LNCaP clone FGC (cell line): Measurements from ENCODE around the gene SETD5.

ENCODE experiments used
- DNase-seq: peaks from one replicate; pipeline ENCODE4 v3.0.0-alpha.2; 2011; ENCODE audit warnings: low read depth
- H3K4me3 ChIP-seq: 2 replicates; pipeline ENCODE4 v1.5.1; 2011; ENCODE audit warnings: mild to moderate bottlenecking, low read depth, low read length, control low read depth
- CTCF ChIP-seq: IDR thresholded peaks from 2 replicates; pipeline ENCODE4 v1.5.1; 2012; ENCODE audit warnings: mild to moderate bottlenecking; ENCODE audit not compliant: control insufficient read depth, insufficient read depth; ENCODE audit errors: extremely low read depth

Gene SETD5

GRCh38 chr3:9412293-9412692 lies 14.9 kb downstream of the SETD5 start:
- H3K4me3 ChIP-seq = no peak overlapping the region
- no peak for DNase-seq
- TF ChIP-seq CTCF = no peak

- H3K4me3 ChIP-seq = no peak overlapping the region
- no peak for DNase-seq
- no peak for TF ChIP-seq CTCF
Observed at GRCh38 chr3:9414826-9415225, 17.4 kb downstream of the SETD5 start.

GRCh38 chr3:9415485-9416138 lies 18.2 kb downstream of the SETD5 start:
- TF ChIP-seq CTCF = no peak
- no peak for DNase-seq
- H3K4me3 ChIP-seq = no peak overlapping the region

- no peak for TF ChIP-seq CTCF
- no peak for DNase-seq
Observed at GRCh38 chr3:9416139-9416780, 18.8 kb downstream of the SETD5 start.

GRCh38 chr3:9420850-9421549 lies 23.6 kb downstream of the SETD5 start:
- H3K4me3 ChIP-seq = no peak overlapping the region
- DNase-seq = no peak
- TF ChIP-seq CTCF = no peak

More at GRCh38 chr3:9416139-9416780, 18.8 kb downstream of the SETD5 start:
- H3K4me3 ChIP-seq = no peak overlapping the region

- peak overlapping the region; percentile 25 for H3K4me3 ChIP-seq
- peak; percentile 53 for TF ChIP-seq CTCF
- peak; percentile 99 for DNase-seq
Observed at GRCh38 chr3:9422712-9423424, 25.5 kb downstream of the SETD5 start.
